Activated naive CD8-positive, alpha-beta T cell treated with anti-CD3 and anti-CD28 coated beads, Interleukin-2, amount 10 ng/mL, durations not matched to agents 7 days and 5 days (primary cell): ENCODE measurements around the gene OR9K2. TPM values are rescaled to one million over a fixed set of nuclear protein-coding genes. Genes with fewer than 3 reads are reported as not detected.
"Not testable (repeated sequence)": the region's sequence is repeated elsewhere in the genome, so short reads cannot be mapped to it uniquely, and the experiment has no call there.

ENCODE experiments used
- ATAC-seq: fragments of 150-1000 bp; cut with Tn5 transposase; one replicate; pipeline ENCODE4 v1.10.0; 2021; ENCODE audit warnings: low read depth, moderate library complexity
- POLR2A ChIA-PET: fragments of 350-600 bp; sonication (Branson Sonifier 250); formaldehyde crosslinking; loops from one replicate; lab custom pipeline; 2021; ENCODE audit warnings: antibody characterized with exemption; lab: Charles Lee
- DNase-seq: peaks from one replicate; pipeline ENCODE4 v3.0.0; 2021
- H3K27ac Mint-ChIP-seq: one replicate; pipeline ENCODE4 v1.8.0; 2022; ENCODE audit warnings: mild to moderate bottlenecking, mixed read lengths
- H3K27me3 Mint-ChIP-seq: one replicate; pipeline ENCODE4 v1.8.0; 2022; ENCODE audit warnings: mild to moderate bottlenecking, moderate library complexity, mixed read lengths
- H3K36me3 Mint-ChIP-seq: one replicate; pipeline ENCODE4 v1.8.0; 2021; ENCODE audit warnings: mild to moderate bottlenecking, mixed read lengths
- H3K4me1 Mint-ChIP-seq: one replicate; pipeline ENCODE4 v1.8.0; 2021; ENCODE audit warnings: mixed read lengths
- H3K4me3 Mint-ChIP-seq: one replicate; pipeline ENCODE4 v1.8.0; 2022; ENCODE audit warnings: mild to moderate bottlenecking, moderate library complexity, mixed read lengths
- H3K9me3 Mint-ChIP-seq: one replicate; pipeline ENCODE4 v1.8.0; 2021; ENCODE audit warnings: mixed read lengths
- total RNA-seq, 2 experiments: library from RNA; stranded (reverse); gene quantifications; one replicate each; pipeline ENCODE4 v1.2.3, GENCODE V29; 2021

Gene OR9K2
- total RNA-seq = not detected

- no peak within 1 kb of the TSS for H3K27ac Mint-ChIP-seq
- ATAC-seq = no peak
- H3K9me3 Mint-ChIP-seq = no peaks in the 10 kb centered on the region
- no peaks in the 10 kb centered on the region for H3K36me3 Mint-ChIP-seq
- no peaks in the 10 kb centered on the region for H3K4me1 Mint-ChIP-seq
- DNase-seq = no peak
- POLR2A ChIA-PET = no interaction called here
- peaks cover 24% of the 10 kb centered on the region for H3K27me3 Mint-ChIP-seq
- no peak within 1 kb of the TSS for H3K4me3 Mint-ChIP-seq
Measured at GRCh38 chr12:55126106-55126505, at the start of gene OR9K2. OR9K2 (plus strand) TSS chr12:55126406; CDS start chr12:55129835, 3,429 bp downstream.

DNA sequence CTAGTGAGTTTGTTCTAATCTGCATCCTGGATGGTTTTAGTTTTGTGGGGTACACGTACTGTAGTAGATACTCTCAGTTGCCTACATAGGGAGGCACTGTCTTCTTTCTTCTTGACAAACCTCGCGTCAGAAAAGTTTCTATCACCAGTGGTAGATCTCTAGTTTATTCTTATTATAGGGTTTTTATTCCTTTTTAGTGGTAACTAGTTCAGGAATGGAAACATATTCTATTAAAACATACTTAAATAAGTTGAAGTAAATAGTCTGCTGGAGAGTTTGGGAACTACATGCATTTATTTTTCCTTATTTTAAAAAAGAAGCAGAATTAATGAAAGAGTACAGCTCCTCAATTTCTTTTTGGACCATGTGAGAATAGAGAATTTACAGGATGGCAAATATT is 33.6 kb upstream of the OR9K2 start:
- no peaks in the 10 kb centered on the region for H3K4me1 Mint-ChIP-seq
- ATAC-seq (no peak), DNase-seq (no peak)
- no peak overlapping the region for H3K4me3 Mint-ChIP-seq
- H3K27ac Mint-ChIP-seq = no peak overlapping the region
- H3K36me3 Mint-ChIP-seq = no peaks in the 10 kb centered on the region
- H3K9me3 Mint-ChIP-seq = no peaks in the 10 kb centered on the region
- peaks cover 12% of the 10 kb centered on the region for H3K27me3 Mint-ChIP-seq
- POLR2A ChIA-PET = no interaction called here

- Mint-ChIP-seq H3K27me3 (peaks cover 18% of the 10 kb centered on the region), H3K36me3 (no peaks in the 10 kb centered on the region), H3K4me1 (no peaks in the 10 kb centered on the region), H3K9me3 (no peaks in the 10 kb centered on the region), H3K4me3 (no peak overlapping the region), H3K27ac (no peak overlapping the region)
- no peak for DNase-seq
- POLR2A ChIA-PET = no interaction called here
- no peak for ATAC-seq
Measured at GRCh38 chr12:55112378-55112875, 13.8 kb upstream of the OR9K2 start.

- Mint-ChIP-seq H3K27me3 (peaks cover 16% of the 10 kb centered on the region), H3K4me3 (no peak overlapping the region), H3K36me3 (no peaks in the 10 kb centered on the region), H3K27ac (no peak overlapping the region), H3K9me3 (no peaks in the 10 kb centered on the region), H3K4me1 (no peaks in the 10 kb centered on the region)
- no peak for ATAC-seq
- POLR2A ChIA-PET = no interaction called here
- no peak for DNase-seq
Measured at GRCh38 chr12:55116152-55116551, 10.1 kb upstream of the OR9K2 start.

DNA sequence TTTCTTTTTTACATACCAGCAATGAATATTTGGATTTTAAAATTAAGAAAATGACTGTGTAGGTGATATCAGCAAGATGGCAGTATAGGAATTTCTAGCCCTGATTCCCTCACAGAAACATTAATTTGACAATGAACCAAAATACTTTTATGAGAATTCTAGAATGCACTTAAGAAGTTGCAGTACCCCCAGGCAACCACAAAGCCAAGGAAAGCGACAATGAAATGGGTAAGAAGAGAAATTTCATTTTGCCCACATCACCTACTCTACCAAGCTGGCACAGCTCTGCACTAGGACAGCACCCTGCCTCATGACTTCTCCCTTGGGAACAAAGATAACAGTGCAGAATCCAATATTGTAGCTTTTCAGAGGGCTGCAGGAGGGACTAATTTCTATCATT is 6.6 kb downstream of the OR9K2 start:
- Mint-ChIP-seq H3K27ac (no peak overlapping the region), H3K9me3 (no peaks in the 10 kb centered on the region), H3K4me3 (no peak overlapping the region), H3K4me1 (no peaks in the 10 kb centered on the region), H3K36me3 (no peaks in the 10 kb centered on the region), H3K27me3 (peaks cover 38% of the 10 kb centered on the region)
- no peak for ATAC-seq
- no peak for DNase-seq
- POLR2A ChIA-PET = no interaction called here

GRCh38 chr12:55142669-55143565 is 16.7 kb downstream of the OR9K2 start:
- DNase-seq = no peak
- Mint-ChIP-seq H3K36me3 (no peaks in the 10 kb centered on the region), H3K27me3 (peaks cover 17% of the 10 kb centered on the region), H3K4me1 (no peaks in the 10 kb centered on the region), H3K4me3 (no peak overlapping the region), H3K27ac (no peak overlapping the region), H3K9me3 (peaks cover 2% of the 10 kb centered on the region)
- POLR2A ChIA-PET = no interaction called here
- no peak for ATAC-seq

- Mint-ChIP-seq H3K27me3 (peaks cover 17% of the 10 kb centered on the region), H3K27ac (no peak overlapping the region), H3K4me3 (no peak overlapping the region), H3K4me1 (no peaks in the 10 kb centered on the region), H3K36me3 (no peaks in the 10 kb centered on the region), H3K9me3 (peaks cover 2% of the 10 kb centered on the region)
- DNase-seq = no peak
- POLR2A ChIA-PET = no interaction called here
- no peak for ATAC-seq
Measured at GRCh38 chr12:55143566-55143870, 17.3 kb downstream of the OR9K2 start.

- H3K36me3 Mint-ChIP-seq, H3K27ac Mint-ChIP-seq, H3K27me3 Mint-ChIP-seq, H3K4me1 Mint-ChIP-seq, POLR2A ChIA-PET, ATAC-seq, H3K4me3 Mint-ChIP-seq, H3K9me3 Mint-ChIP-seq, DNase-seq: not testable (repeated sequence)
Measured at GRCh38 chr12:55167010-55167640, 40.9 kb downstream of the OR9K2 start.

DNA sequence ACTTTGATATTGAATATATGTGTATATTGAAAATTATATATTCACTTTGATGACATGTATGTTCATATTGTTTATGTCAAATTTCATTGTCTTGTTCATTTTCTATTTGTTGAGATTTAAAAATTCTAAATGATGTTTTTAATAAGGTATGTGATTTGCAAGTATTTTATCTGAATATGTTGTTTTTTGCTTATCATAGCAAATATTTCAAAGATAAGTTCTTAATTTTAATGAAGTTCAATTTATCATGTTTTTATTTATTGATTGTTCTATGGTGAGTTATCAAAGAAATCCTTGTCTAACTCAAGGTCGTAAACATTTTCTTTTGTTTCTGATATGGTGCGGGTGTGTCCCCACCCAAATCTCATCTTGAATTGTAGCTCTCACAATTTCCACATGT is 45.2 kb downstream of the OR9K2 start:
- Mint-ChIP-seq H3K27me3 (peaks cover 18% of the 10 kb centered on the region), H3K4me1 (no peaks in the 10 kb centered on the region), H3K9me3 (peaks cover 2% of the 10 kb centered on the region), H3K36me3 (no peaks in the 10 kb centered on the region), H3K27ac (no peak overlapping the region), H3K4me3 (no peak overlapping the region)
- ATAC-seq (no peak), DNase-seq (no peak)
- POLR2A ChIA-PET = no interaction called here

DNA sequence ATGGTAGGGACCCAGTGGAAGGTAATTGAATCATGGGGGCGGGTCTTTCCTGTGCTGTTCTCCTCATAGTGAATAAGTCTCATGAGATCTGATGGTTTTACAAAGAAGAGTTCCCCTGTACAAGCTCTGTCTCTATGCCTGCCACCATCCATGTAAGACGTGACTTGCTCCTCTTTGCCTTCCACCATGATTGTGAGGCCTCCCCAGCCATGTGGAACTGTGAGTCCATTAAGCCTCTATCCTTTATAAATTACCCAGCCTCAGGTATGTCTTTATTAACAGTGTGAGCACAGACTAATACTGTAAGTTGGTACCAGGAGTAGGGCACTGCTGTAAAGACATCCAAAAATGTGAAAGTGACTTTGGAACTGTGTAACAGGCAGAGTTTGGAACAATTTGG is 45.6 kb downstream of the OR9K2 start:
- POLR2A ChIA-PET, H3K27ac Mint-ChIP-seq, H3K9me3 Mint-ChIP-seq: not testable (repeated sequence)

DNA sequence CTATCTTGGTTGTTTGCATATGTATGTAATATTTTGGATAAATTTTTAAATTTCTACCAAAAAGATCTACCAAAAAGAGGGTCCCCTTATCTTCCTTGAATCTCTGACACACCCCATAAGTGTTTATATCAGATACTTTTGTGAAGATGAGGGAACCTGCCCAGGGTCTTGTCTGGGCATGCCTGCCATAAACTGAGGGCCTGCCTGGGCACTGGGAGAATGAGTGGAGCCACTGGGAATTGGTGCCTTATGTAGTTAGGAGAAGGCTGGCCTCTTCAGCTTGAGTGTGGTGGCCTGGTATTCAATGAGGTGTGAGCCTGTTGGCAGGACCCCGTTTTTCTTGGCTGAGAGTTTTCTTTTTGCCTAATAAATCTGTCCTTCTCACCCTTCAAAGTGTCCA is 46.5 kb downstream of the OR9K2 start:
- DNase-seq (no peak), ATAC-seq (no peak)
- no peaks in the 10 kb centered on the region for H3K4me1 Mint-ChIP-seq
- H3K4me3 Mint-ChIP-seq = no peak overlapping the region
- no peak overlapping the region for H3K27ac Mint-ChIP-seq
- H3K36me3 Mint-ChIP-seq = no peaks in the 10 kb centered on the region
- POLR2A ChIA-PET = no interaction called here
- peaks cover 22% of the 10 kb centered on the region for H3K27me3 Mint-ChIP-seq
- H3K9me3 Mint-ChIP-seq = peaks cover 2% of the 10 kb centered on the region

More for the DNA sequence above, 45.6 kb downstream of the OR9K2 start:
- H3K4me1 Mint-ChIP-seq, H3K36me3 Mint-ChIP-seq, H3K4me3 Mint-ChIP-seq, ATAC-seq, DNase-seq: not testable (repeated sequence)
- peaks cover 21% of the 10 kb centered on the region for H3K27me3 Mint-ChIP-seq

- Mint-ChIP-seq H3K4me3 (no peak overlapping the region), H3K27me3 (peaks cover 29% of the 10 kb centered on the region), H3K27ac (no peak overlapping the region), H3K9me3 (peaks cover 2% of the 10 kb centered on the region), H3K36me3 (no peaks in the 10 kb centered on the region), H3K4me1 (no peaks in the 10 kb centered on the region)
- ATAC-seq (no peak), DNase-seq (no peak)
- POLR2A ChIA-PET = no interaction called here
Measured at GRCh38 chr12:55173456-55173855, 47.2 kb downstream of the OR9K2 start.
